Measurements from ENCODE around the gene IFNL2. TPM values are rescaled to one million over a fixed set of nuclear protein-coding genes. Genes with fewer than 3 reads are reported as not detected.

IFNL2 gene
- total RNA-seq, 4 donors from 2014 or later: not detected

GRCh38 chr19:39252458-39252857, 15.7 kb upstream of the IFNL2 start:
- peaks cover 41% of the 10 kb centered on the region for H3K27me3 ChIP-seq
- H3K4me1 ChIP-seq: peaks cover 6% of the 10 kb centered on the region
- TF ChIP-seq POLR2A (IDR thresholded peaks at IDR 0.05) (no peak), EP300 (IDR thresholded peaks at IDR 0.05) (no peak), CTCF (IDR thresholded peaks at IDR 0.05) (no peak), POLR2AphosphoS5 (IDR thresholded peaks at IDR 0.05) (no peak)
- no peaks in the 10 kb centered on the region for H3K9me3 ChIP-seq
- H3K36me3 ChIP-seq: no peaks in the 10 kb centered on the region
- WGBS: 71% methylated on average over 3 of the region's 3 CpGs
- H3K4me3 ChIP-seq: no peak overlapping the region
- H3K27ac ChIP-seq: no peak overlapping the region
- no peak for DNase-seq (ENCODE audit: low spot score in 2 of 2)

GRCh38 chr19:39253374-39254149, 14.6 kb upstream of the IFNL2 start:
- no peak overlapping the region for H3K4me3 ChIP-seq
- no peaks in the 10 kb centered on the region for H3K9me3 ChIP-seq
- TF ChIP-seq CTCF (IDR thresholded peaks at IDR 0.05) (no peak), POLR2A (IDR thresholded peaks at IDR 0.05) (no peak), POLR2AphosphoS5 (IDR thresholded peaks at IDR 0.05) (no peak), EP300 (IDR thresholded peaks at IDR 0.05) (no peak)
- DNase-seq (ENCODE audit: low spot score in 2 of 2): no peak
- no peaks in the 10 kb centered on the region for H3K36me3 ChIP-seq
- H3K27me3 ChIP-seq: peaks cover 35% of the 10 kb centered on the region
- no peak overlapping the region for H3K27ac ChIP-seq
- 87% methylated on average over 8 of the region's 8 CpGs for WGBS
- H3K4me1 ChIP-seq: no peaks in the 10 kb centered on the region

GRCh38 chr19:39254531-39255345, 13.5 kb upstream of the IFNL2 start:
- H3K9me3 ChIP-seq: no peaks in the 10 kb centered on the region
- no peaks in the 10 kb centered on the region for H3K36me3 ChIP-seq
- WGBS: 75% methylated on average over 22 of the region's 29 CpGs
- no peak overlapping the region for H3K4me3 ChIP-seq
- DNase-seq (ENCODE audit: low spot score in 2 of 2): no peak
- no peaks in the 10 kb centered on the region for H3K4me1 ChIP-seq
- peaks cover 26% of the 10 kb centered on the region for H3K27me3 ChIP-seq
- no peak overlapping the region for H3K27ac ChIP-seq
- TF ChIP-seq POLR2A (IDR thresholded peaks at IDR 0.05) (no peak), CTCF (IDR thresholded peaks at IDR 0.05) (no peak), POLR2AphosphoS5 (IDR thresholded peaks at IDR 0.05) (no peak), EP300 (IDR thresholded peaks at IDR 0.05) (no peak)

GRCh38 chr19:39257227-39257626, 11.0 kb upstream of the IFNL2 start:
- 95% methylated on average over 4 of the region's 4 CpGs for WGBS
- Histone ChIP-seq H3K4me1 (no peaks in the 10 kb centered on the region), H3K4me3 (no peak overlapping the region), H3K9me3 (no peaks in the 10 kb centered on the region), H3K27ac (no peak overlapping the region), H3K36me3 (no peaks in the 10 kb centered on the region), H3K27me3 (peaks cover 46% of the 10 kb centered on the region)
- DNase-seq (ENCODE audit: low spot score in 2 of 2): no peak
- no peak for TF ChIP-seq POLR2A (IDR thresholded peaks at IDR 0.05)
- no peak for TF ChIP-seq CTCF (IDR thresholded peaks at IDR 0.05)
- TF ChIP-seq POLR2AphosphoS5 (IDR thresholded peaks at IDR 0.05): no peak
- no peak for TF ChIP-seq EP300 (IDR thresholded peaks at IDR 0.05)

- WGBS: 91% methylated on average over 3 of the region's 3 CpGs
These were observed 6.5 kb upstream of the IFNL2 start for GRCh38 chr19:39261704-39262103.

More at GRCh38 chr19:39261704-39262103, 6.5 kb upstream of the IFNL2 start:
- H3K27ac ChIP-seq: no peak overlapping the region
- peaks cover 13% of the 10 kb centered on the region for H3K4me1 ChIP-seq
- DNase-seq (ENCODE audit: low spot score in 2 of 2): no peak
- H3K27me3 ChIP-seq: peaks cover 69% of the 10 kb centered on the region
- H3K9me3 ChIP-seq: no peaks in the 10 kb centered on the region
- no peak overlapping the region for H3K4me3 ChIP-seq
- TF ChIP-seq POLR2A (IDR thresholded peaks at IDR 0.05): no peak
- no peak for TF ChIP-seq POLR2AphosphoS5 (IDR thresholded peaks at IDR 0.05)
- TF ChIP-seq CTCF (IDR thresholded peaks at IDR 0.05): no peak
- no peak for TF ChIP-seq EP300 (IDR thresholded peaks at IDR 0.05)
- no peaks in the 10 kb centered on the region for H3K36me3 ChIP-seq

Measured in suprapubic skin (tissue), 4 donors.